ENCODE data around the gene UBE2N.

UBE2N gene, protein sequence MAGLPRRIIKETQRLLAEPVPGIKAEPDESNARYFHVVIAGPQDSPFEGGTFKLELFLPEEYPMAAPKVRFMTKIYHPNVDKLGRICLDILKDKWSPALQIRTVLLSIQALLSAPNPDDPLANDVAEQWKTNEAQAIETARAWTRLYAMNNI

DNA sequence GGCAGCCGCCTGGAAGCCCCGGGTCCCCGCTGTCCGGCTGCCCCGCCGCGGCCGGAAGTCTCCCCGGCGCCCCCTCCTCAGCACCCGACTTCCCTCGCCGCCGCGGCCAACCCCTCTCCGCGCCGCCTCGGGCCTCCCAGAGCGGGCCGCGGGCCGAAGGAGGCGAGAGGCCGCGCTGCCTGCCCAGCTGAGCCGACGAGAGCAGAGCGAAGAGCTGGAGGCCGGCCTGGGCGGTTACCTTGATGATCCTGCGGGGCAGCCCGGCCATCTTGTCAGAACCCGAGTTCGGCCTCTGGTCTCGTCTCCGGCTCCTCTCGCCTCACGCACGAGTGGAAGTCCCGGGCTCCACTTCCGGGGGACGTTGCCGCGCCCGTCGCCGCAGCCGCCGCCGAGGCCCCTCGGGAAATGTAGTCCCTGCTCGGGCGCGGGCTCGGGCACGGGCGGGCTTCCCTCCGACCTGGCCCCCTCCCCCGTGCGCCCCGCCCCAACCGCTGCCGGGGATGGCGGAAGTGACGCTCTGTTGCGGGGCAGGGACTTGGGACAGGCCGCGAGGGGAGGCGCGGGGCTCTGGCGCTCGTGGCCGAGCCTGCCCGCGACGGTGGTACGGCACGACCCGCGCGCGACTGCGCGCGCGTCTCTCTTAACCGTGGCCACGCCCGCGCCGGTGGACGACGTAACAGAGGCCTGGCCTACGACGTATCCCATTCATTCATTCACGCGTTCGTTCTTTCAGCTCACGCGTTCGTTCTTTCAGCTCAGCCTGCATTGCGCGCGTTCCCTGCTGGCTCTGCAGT lies at the start of gene UBE2N:
Gene UBE2N, minus strand, starts transcription at position 331 of the 794 bp plus-strand sequence. Its CDS starts 63 bp downstream, at position 268.
- DNase-seq, result peak; percentile 95

DNA sequence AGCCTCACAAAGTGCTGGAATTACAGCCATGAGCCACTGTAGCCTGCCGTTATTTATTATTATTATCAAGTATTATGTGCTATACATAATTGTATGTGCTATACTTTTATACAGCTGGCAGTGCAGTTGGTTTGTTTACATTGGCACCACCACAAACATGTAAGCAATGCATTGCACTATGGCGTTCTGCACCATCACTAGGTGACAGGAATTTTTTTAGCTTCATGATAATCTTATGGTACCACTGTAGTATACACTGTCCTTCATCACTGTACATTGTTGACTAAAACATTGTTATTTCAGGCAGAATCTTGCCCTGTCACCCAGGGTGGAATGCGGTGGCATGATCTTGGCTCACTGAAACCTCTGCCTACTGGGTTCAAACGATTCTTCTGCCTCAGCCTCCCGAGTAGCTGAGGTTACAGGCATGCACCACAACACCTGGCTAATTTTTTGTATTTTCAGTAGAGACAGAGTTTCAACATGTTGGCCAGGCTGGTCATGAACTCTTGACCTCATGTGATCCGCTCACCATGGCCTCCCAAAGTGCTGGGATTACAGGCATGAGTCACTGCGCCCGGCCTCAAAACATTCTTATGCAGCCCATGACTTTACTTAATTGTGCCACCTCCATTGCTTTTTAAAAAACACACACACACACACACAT lies 42.7 kb upstream of the UBE2N start:
- DNase-seq, result no peak

DNA sequence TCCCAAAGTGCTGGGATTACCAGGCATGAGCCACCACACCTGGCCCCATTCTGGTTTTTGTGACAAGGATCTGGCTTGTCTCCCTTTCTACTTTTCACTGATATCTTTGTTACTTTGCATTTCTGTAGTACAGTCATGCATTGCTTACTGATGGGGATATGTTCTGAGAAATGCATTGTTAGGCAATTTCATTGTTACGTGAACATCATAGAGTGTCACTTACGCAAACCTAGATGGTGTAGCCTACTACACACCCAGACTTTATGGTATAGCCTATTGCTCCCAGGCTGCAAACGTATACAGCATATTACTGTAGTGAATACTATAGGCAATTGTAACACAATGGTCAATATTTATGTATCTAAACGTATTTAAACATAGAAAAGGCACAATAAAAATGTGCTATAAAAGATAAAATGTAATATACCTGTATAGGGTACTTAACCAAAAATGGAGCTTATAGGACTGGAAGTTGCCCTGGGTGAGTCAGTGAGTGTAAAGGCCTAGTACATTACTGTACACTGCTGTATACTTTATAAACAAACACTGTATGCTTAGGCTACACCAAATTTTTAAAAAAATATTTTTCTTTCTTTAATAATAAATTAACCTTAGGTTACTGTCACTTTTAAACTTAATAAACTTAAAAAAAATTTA lies 41.5 kb upstream of the UBE2N start:
- DNase-seq, result no peak

DNA sequence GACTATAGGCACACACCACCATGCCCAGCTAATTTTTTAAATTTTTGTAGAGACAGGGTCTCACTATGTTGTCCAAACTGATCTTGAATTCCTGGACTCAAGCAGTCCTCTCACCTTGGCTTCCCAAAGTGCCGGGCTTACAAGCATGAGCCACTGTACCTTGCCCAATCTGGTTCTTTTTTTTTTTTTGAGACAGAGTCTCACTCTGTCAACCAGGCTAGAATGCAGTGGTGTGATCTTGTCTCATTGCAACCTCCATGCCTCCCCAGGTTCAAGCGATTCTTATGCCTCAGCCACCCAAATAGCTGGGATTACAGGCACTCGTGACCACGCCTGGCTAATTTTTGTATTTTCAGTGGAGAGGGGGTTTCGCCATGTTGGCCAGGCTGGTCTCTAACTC lies 41.0 kb upstream of the UBE2N start:
- no peak for DNase-seq

DNA sequence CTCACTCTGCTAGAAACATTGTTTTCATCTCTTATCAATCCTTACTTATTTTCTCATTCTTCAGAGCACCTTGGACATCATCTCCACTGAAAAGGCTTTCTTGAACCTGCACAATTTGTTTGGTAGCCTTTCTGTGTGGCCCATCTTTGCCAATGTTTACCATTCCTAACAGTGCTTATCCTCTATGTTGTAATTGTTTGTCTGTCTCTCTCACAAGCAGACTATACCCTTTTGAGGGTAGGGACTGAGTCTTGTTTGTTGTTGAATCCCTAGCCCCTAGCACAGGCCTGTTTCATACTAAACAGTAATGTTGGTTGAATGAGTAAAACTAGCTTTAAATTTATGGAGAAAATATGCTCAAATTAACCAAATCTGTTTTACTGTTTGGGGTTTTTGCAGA lies 34.8 kb upstream of the UBE2N start:
- no peak for DNase-seq

DNA sequence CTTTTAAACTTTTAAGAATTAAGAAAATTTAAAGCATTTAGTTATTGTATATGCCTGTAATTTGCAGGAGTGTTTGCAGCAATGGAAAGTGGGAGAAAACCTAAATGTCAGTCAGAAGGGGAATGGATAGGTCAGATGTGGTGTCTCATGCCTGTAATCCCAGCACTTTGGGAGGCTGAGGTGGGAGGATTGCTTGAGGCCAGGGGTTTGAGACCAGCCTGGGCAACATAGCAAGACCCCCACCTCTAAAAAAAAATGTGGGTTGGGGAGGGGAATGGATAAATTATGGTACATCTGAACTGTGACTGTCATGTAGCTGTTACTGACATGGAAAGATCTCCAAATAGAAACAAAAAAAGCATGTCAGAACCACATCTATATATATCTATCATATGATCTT lies 27.6 kb upstream of the UBE2N start:
- no peak for DNase-seq

DNA sequence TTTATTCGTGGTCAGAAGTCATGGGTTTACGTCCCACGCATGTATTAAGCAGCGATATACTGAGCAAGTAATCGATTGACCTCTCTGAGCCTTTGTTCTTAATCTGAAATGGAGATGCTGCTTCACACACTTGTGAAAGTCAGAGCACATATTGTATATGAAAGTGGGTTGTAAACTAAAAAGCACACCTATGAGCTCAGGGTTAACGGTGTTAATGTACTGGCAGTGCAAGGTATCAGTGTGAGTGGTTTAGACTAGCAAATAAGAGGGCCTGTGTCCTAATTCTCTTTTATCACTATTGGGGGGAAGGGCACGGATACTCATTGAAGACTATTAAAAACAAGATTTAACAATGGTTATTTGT lies 26.2 kb upstream of the UBE2N start:
- no peak for DNase-seq

DNA sequence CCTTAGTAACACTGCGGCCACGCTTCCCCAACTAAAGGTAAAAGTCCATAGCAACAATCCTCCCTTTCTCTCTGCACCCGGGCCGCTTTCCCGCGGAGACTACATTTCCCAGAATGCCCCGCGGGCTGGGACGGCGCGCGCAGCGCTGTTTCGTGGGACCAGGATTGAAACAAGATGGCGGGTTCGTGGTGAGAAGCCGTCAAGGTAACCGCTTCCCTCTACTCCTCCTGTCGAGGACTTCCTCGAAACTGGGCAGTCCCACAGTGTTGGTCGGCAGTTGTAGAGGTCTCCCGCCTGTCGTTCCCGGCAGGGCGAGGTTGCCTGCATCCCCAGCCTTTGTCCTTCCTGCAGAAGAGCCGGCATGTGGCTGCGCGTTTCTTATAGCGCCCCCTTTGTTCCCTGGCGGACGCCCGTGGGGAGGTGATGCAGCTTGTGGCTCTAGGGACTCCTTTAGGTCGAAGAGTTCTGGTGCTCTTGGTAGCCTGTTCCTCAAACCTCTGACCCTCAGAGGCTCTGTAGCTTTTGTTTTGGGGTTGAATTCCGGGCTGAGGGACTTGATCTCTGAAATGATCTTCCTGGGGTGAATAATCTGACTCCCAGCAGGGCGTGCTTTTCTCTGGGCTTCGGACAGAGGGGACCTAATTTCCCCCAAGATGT lies 25.7 kb upstream of the UBE2N start, which contains the start of gene MRPL42:
Gene MRPL42, plus strand, starts transcription at position 164 of the 657 bp plus-strand sequence. CDS start 1,772 bp downstream, outside the sequence.
- peak; percentile 88 for DNase-seq

DNA sequence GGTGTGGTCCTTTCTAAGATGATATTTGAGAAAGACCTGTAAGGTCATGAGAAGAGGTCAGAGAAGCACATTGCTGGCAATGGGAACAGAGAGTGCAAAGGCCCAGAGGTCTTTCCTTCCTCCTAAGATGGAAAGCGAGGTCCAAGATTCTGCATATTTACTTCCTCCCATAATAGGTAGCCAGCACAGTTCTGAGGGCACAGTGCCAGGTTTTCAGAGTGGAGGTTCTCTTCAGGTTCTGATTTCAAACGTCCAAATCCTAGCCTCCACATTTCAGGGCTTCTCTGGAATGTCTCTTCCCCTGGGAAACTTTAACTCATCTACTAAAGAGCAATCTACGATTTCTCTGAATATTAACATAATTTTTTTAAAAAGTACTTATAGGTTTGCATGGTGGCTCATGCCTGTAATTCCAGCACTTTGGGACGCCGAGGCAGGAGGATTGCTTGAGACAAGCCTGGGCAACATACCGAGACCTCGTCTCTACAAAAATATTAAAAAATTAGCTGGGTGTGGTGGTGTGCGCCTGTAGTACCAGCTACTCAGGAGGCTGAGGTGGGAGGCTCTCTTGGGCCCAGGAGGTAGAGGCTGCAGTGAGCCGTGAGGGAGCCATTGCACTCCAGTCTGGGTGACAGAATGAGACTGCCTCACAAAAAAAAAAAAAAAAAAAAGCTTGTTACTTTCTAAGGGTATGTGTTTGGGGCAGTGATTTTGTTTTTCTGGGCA lies 25.0 kb upstream of the UBE2N start:
- DNase-seq, result no peak

DNA sequence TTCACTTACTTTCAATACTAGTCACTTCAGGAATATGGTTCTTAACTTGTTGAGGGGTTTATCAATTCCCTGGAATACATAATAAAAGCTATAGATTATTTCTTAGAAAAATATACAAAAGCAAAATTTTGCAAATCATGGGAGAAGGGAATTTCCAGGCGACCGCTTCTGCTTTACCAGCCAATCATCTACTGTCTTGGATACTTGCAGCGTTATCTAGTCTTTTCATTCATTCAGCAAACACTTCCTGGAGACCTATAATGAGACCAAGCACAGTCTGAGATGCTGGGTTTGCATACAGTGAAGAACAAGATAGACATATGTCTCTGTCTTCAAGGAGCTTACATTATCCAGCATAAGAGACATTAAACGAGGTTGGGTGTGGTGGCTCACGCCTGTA lies 24.1 kb upstream of the UBE2N start:
- no peak for DNase-seq

DNA sequence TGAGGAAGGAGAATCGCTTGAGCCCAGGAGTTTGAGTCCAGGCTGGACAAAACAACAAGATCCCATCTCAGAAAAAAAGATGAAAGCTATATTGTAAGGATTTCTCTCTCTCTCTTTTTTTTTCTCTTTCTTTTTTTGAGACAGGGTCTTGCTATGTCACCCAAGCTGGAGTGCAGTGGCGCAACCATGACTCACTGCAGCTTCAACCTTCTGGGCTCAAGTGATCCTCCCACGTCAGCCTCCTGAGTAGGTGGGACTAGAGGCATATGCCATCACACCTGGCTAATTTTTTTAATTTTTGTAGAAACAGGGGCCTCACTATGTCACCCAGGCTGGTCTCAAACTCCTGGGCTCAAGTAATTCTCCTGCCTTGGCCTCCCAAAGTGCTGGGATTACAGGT lies 19.8 kb upstream of the UBE2N start:
- no peak for DNase-seq

DNA sequence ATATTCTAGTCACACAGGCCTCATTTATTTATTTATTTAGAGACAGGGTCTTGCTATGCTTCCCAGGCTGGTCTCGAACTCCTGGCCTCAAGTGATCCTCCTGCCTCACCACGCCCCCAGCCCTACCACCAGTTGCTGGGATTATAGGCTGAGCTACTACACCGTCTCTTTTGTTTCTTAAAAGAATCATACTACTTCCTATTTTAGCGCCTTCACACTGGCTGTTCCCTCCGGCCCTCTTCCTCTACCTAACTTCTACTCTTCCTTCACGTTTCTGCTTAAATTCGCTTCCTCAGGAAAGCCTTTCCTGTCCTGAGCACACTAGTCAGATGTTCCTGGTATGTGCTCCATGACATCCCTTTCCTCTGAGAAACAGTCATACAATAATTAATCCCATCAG lies 19.2 kb upstream of the UBE2N start:
- DNase-seq, result no peak

DNA sequence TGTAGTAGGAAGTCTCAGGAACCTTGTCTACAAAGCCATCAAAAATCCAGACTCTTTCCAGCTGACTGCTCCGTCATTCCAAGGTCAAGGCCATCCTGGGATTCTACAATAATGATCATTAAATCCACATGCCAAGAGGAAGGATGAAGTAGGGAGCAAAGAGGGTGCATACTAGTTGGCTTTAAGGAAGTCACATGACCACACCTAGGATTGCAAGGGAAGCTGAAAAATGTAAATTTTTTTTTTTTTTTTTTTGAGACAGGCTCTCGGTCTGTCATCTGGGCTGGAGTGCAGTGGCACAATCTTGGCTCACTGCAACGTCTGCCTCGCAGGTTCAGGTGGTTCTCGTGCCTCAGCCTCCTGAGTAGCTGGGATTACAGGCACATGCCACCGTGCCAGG lies 18.3 kb upstream of the UBE2N start:
- no peak for DNase-seq

DNA sequence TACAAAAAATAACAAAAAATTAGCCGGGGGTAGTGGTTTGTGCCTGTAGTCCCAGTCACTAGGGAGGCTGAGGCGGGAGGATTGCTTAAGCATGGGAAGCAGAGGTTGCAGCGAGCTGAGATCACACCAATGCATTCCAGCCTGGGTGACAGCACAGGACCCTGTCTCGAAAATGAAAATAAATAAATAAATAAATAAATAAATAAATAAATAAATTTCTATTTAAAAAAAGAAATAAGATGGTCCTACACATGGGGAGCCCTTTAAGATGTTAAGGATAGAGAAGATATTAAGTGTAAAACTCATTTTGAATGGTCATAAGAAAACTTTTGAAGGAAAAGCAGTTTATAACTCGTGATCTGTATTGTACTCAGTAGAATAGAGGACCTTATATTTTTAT lies 17.4 kb upstream of the UBE2N start:
- DNase-seq, result no peak

DNA sequence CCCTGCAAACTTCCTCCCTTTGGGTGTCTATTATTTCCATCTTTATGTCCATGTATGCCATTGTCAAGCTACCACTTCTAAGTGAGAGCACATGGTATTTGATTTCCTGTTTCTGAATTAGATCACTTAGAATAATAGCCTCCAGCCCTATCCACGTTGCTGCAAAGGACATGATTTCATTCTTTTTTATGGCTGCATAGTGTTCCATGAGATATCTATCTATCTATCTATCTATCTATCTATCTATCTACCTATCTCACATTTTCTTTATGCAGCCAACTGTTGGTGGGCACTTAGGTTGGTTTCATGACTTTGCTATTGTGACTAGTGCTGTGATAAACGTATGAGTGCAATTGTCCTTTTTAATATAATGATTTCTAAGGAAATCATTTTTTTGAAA lies 14.3 kb upstream of the UBE2N start:
- no peak for DNase-seq

DNA sequence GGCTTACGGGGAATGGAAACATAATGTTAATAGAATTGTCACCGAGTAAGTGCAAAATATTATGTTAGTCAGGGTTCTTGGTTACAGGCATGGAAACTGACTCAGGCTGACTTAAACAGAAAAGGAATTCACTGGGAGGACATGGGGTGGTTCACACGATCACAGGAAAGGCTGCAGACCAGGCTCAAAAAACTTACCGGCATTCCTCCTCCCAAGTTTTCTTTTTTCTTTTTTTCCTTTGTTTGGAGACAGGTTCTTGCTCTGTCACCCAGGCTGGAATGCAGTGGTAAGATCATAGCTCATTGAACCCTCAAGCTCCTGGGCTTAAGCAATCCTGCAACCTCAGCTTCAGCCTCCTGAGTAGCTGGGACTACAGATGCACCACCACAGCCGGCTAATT lies 11.9 kb upstream of the UBE2N start:
- DNase-seq, result peak; percentile 97

DNA sequence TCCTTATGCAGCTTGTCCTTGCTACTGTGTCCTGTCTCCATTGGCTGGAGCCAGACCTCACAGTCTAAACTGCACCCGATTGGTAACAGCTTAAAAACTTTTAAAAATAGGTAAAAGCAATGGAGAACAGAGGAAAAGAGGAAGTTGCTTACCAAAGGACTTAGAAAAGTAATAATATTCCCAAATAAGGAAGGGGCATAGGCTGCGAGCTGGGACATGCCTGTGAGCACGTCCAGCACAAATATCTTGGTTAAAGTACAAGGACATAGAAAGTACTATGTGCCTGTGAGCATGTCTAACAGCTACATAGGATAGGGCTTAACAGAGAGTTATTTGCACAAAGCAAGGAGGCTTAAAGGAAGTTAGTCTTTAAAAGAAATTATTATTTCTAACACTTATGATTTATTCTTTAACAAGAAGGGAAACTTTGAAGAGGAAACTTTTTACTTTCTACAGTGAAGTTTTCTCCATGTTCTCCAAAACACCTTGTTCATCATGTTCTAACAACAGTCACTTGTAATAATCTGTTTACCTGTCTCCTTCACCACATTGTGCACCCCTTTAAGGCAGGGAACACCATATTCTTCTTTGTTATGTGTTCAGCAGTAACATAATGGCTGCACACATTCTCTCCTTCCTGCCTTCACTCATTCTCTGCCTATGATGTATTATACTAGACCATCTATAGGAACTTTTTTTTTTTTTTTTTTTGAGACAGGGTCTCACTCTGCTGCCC lies 9.8 kb upstream of the UBE2N start:
- DNase-seq, result no peak

DNA sequence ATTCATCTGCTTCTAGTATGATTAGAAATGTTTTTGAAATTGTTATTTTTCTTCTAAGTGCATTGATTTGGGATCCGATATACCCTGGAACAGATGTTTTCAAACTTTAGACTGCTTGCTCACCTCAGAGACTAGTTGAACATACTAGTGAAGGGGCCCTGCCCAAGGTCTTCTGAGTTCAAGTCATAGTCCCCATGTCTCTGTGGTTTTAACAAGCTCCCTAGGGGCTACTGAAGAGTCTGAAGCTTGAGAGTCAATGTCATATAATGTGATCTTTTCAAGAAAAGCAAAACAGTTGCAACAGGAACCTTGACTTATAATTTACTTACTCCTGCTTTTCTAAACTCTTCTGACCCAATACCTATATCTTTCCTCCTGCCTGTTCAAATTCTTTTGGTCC lies 7.5 kb upstream of the UBE2N start:
- no peak for DNase-seq

DNA sequence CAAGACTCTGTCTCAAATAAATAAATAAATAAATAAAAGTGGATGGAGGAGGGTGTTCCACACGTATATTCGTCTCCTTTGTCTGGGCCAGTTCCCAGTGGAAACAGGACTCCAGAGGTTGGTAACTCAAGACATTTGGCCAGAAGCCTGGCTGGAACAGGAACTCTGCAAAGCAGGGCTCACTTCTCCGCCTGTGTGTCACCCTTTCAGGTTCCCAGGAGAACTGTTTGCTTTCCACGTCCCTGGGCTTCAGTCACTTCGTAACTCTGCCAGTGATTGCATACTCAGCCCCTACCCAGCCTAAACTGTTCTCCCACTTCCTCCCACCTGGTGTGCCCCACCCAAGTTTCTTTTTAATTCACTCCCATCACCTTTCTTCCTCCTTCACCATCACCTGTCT lies 7.0 kb upstream of the UBE2N start:
- DNase-seq, result no peak

DNA sequence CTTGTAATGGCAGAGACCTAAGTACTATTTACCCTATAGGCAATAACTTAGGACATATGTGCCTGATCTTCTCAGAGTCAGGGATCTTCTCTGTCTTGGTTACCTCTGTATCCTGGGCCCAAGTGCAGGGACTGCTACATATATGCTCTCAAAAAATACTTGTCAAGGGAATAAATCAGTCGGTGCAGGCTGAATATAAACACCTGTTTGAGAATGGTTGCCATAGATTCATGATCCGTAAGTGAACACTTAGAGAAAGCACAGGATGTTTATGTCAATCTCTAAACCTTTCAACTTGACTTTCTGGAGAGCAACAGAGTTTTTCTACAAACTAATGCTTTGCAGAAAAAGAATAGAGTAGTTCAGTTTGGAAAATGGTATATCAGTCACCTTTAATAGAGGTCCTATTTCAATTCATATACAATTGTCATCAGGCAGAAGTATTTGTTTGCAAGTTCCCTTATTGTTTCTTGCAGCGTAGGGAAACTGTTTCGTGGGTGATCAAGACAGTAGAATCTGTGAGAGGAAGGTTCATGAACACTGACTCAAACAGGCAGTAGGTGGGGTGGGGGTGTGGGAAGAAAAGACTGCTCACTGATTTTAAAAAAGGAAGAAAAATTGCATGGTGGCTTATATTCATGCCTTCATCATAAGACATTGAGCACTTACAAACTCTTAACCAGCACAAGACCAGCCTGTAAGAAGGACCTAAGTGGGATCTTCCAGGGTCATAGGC lies 6.0 kb upstream of the UBE2N start:
- no peak for DNase-seq

DNA sequence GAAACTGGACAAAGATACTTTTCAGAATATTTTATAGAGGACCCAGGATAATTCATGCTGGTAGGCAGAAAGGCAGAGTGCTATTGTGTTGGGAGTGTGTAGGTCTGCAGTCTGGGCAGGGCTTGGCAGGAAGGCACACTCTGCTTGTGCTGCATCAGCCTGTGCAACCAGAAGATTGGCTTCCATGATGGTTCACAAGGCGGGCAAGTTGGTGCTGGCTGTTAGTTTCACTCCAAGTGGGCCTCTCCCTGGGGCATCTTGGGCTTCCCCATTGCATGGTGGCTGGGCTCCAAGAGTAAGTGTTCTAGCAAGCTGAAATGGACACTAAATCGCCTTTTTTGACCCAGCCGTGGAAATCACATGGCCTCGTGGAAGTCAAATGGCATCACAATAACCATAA lies 1.8 kb upstream of the UBE2N start:
- no peak for DNase-seq
